GM18907 (cell line): ENCODE data around the gene TMTC4.
"Not testable (repeated sequence)": the region's sequence is repeated elsewhere in the genome, so short reads cannot be mapped to it uniquely, and the experiment has no call there.

Experiments used
- ATAC-seq: cut with Tn5 transposase; IDR thresholded peaks from one replicate; pipeline ENCODE4 v1.9.1; 2021; ENCODE audit warnings: mild to moderate bottlenecking, moderate library complexity; ENCODE audit not compliant: unreplicated experiment

The TMTC4 gene, protein sequence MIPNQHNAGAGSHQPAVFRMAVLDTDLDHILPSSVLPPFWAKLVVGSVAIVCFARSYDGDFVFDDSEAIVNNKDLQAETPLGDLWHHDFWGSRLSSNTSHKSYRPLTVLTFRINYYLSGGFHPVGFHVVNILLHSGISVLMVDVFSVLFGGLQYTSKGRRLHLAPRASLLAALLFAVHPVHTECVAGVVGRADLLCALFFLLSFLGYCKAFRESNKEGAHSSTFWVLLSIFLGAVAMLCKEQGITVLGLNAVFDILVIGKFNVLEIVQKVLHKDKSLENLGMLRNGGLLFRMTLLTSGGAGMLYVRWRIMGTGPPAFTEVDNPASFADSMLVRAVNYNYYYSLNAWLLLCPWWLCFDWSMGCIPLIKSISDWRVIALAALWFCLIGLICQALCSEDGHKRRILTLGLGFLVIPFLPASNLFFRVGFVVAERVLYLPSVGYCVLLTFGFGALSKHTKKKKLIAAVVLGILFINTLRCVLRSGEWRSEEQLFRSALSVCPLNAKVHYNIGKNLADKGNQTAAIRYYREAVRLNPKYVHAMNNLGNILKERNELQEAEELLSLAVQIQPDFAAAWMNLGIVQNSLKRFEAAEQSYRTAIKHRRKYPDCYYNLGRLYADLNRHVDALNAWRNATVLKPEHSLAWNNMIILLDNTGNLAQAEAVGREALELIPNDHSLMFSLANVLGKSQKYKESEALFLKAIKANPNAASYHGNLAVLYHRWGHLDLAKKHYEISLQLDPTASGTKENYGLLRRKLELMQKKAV

DNA sequence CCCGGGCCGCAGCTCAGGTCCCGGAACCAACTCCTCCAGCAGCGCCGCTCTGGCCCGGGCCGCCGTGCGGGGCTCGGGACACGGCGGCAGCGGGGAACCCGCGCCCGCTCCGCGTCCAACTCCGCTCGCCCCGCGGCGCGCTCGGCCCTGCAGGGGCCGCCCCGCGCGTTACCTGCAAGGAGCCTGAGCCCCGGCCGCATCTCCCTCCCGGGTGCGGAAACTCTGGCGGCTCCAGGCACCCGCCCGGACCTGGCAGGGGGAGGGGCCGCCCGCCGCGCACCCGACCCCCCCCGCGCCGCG, at the start of gene TMTC4:
Gene TMTC4 (minus strand): TSS at position 224 of the 300 bp plus-strand sequence. CDS start 4,433 bp downstream, outside the sequence.
- ATAC-seq, result peak; percentile 48

DNA sequence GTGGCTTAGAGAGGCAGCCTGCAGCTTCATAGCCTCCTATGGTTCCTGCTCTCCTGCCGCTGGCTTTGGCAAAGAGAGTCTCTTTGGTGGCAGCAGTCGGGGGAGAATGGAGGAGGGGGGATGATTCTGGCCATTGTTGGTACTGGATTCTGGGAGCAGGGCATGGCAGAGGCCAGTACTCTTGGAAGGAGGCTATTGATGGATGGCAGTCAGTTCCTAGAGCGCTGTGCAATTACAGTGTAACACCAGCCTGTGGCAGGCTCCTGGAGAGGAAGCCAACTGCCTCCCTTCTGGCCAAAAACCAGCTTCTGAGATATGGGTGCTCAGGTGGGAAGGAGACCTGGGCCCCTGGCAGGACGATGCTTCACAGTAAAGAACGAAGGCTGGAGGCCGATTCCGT, 47.9 kb upstream of the TMTC4 start:
- no peak for ATAC-seq

DNA sequence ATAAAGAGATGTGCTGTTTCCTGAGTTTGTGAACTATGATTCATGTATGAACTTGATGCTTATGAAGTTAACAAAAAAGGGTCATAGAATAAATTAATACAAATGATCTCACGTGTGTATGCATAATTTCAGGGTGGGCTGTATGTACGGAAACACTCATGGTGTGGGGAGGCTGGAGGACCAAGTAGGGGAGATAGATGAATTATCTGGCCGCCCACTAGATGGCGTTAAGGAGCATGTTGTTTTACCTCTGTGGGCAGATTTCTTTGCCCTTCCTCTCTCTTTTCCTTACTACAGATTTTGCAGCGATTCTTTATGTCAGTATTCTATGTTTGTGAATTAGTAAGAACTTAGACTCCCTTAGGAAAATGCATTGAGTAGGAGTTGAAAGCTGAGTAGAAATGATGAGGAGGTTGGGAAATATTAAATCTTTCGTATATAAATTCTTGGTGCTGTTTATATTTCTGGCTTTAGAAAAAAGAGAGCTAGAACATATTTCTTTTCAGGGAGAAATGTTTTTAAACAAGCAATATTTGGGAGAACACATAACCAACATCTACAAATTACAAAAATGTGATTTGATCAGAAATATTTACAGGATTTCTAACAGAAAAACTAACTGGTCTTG, 47.4 kb upstream of the TMTC4 start:
- ATAC-seq, result peak; percentile 82

DNA sequence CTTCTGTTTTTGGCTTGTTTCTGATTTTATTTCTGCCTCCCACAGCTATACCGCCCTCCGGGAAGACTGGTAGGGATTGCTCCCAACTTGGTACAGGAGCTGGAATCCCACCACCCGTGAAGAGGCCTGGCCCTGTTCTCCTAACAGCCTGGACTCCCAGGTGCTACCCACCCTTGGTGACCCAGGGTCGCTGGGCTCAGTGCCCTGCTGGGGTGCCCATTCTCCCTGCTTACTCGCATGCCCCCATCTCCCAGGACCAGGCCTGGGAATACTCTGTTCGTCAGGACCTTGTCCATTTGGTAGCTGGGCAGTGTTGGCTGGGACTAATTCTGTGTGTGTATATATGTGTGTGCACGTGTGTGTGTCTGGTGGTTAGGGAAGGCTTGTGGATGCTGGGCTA, 41.0 kb upstream of the TMTC4 start:
- ATAC-seq, result no peak

DNA sequence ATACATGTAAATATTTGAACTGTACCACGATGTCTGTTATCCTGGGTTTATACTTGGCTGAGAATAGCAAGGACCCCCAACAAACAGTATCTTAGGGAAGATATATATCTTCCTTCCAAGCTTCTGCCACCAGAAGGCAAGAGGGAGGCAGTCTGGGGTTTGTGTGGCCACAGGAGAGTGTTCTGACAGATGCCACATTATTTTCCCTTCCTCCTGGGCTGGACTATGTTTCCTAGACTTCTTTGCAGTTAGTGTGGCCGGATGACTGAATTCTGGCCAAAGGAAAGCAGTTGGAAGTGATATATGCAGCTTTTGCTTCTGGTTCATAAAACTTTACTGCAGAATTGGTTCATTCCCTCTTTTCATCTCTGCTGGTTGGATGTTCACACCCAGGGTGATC, 39.9 kb upstream of the TMTC4 start:
- no peak for ATAC-seq

DNA sequence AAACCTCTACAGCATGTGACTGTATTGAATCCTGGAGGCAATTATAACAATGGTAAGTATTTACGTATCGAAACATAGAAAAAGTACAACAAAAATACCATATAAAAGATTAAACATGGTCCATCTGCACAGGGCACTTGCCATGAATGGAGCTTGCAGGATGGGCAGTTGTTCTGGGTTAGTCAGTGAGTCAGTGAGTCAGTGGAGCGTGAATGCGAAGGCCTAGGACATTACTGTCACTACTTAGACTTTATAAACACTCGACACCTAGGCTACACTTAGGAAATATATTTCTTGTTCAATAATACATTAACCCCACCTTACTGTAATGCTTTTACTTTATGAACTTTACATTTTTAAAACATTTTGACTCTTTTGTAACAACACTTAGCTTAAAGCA, 35.6 kb upstream of the TMTC4 start:
- ATAC-seq, result no peak

DNA sequence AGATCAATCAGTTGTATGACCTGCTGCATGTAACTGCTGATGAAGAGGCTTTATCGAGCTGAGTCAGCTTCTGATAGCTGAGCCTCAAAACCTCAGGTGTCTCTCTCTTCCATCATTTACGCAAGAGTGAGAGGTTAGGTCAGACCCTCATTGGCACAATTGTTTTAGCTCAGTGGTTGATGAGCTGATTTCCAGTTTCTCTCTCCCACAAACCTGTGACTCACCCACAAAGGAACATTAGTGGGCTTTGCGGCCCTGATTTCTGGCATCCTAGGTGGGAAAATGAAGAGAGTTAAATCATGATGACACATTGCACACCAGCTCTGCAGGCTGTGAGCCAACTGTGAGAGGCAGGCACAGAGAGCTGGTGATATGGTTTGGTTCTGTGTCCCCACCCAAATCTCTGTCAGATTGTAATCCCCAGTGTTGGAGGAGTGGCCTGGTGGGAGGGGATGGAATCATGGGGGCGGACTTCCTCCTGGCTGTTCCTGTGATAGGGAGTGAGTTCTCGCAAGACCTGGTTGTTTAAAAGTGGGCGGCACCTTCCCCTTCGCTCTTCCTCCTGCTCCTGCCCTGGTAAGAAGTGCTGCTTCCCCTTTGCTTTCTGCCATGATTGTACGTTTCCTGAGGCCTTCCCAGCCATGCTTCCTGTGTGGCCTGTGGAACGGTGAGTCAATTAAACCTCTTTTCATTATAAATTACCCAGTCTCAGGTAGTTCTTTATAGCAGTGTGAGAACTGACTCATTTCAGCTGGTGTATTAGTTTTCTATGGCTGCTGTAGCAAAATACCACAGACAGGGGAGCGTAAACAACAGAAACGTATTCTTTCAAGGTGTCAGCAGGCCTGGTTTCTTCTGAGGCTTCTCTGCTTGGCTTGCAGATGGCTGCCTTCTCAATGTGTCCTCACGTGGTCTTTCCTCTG, 33.5 kb upstream of the TMTC4 start:
- ATAC-seq, result no peak

DNA sequence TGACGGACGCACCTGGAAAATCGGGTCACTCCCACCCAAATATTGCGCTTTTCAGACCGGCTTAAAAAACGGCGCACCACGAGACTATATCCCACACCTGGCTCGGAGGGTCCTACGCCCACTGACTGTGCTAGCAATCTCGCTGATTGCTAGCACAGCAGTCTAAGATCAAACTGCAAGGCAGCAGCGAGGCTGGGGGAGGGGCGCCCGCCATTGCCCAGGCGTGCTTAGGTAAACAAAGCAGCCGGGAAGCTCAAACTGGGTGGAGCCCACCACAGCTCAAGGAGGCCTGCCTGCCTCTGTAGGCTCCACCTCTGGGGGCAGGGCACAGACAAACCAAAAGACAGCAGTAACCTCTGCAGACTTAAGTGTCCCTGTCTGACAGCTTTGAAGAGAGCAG, 23.7 kb upstream of the TMTC4 start:
- not testable (repeated sequence) for ATAC-seq

DNA sequence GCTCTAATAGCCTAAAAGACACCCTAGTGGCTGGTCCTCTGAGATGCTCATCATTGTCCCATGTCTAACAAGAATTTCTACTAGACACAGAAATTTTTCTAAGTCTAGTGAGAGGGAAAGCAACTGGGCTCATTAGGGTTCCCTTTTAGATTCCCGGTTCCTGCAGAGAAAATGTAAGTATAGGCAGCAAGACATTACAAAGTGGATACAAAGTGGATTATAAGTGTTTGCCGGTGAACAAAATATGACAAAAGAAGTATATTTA, 20.8 kb upstream of the TMTC4 start:
- no peak for ATAC-seq

DNA sequence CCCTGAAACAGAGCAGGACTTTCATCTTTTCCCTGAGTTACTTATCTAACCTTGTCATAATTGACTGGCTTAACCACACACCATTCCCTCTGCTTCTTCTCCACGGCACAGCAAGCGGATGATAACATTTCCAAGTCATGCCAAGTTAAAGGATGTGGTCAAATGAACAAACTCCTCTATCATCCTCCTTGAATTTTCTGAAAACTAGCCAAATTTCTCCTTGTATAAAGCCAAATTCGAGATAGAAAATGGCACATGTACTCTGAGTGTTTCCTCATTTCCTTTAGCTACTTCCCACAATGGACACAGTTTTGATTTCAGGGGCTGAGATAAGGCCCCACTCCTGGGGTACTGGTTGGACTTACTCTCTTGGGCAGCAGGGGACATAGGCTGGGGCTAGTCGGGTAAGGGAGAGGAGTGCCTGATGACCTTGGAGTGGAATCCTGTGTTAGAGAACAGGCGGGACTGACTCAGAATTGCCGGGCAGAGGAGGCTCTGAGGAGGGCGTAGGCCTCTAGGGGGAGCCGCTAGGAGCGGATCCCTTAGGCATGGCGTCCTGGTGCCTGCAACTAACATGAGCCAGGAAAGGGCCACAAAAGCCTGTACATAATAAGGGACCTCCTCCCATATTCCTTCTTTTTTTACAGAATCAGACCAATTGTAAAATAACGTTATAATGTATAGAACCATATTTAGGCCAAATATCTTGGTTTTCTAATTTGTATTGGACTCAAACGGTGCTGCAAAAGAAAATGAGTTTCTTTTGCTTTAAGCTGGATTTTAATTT, 20.3 kb upstream of the TMTC4 start:
- no peak for ATAC-seq

DNA sequence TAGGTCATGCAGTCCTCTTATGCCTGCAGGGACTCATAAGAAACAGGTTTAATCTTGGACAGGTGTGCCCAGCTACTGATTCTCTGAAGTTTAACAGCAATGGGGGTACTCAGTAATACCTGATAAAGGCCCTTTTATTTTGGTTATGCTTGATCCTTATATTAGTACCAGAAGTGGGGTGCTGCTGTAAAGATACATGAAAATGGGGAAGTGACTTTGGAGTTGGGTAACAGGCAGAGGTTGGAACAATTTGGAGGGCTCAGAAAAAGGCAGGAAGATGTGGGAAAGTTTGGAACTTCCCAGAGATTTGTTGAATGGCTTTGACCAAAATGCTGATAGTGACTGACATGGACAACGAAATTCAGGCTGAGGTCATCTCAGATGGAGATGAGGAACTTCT, 14.6 kb upstream of the TMTC4 start:
- ATAC-seq, result no peak

DNA sequence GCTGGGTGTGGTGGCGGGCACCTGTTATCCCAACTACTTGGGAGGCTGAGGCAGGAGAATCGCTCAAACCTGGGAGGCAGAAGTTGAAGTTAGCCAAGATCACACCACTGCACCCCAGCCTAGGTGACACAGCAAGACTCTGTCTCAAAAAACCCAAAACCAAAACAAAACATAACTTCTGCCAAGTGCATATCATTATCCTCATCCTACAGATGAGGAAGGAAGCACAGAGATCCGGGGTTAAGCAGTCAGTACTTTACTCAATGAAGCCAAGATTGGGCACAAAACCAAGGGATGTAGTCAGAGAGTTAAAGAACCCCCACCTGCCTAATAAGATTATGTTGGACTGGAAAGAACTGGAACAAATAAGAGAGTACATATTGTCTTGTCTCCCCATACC, 5.5 kb upstream of the TMTC4 start:
- ATAC-seq, result no peak

DNA sequence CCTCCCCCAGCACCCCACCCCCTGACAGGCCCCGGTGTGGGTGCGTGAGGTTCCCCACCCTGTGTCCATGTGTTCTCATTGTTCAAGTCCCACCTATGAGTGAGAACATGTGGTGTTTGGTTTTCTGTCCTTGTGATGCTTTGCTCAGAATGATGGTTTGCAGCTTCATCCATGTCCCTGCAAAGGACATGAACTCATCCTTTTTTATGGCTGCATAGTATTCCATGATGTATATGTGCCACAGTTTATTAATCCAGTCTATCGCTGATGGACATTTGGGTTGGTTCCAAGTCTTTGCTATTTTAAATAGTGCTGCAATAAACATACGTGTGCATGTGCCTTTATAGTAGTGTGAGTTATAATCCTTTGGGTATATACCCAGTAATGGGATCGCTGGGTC, 2.5 kb upstream of the TMTC4 start:
- not testable (repeated sequence) for ATAC-seq

DNA sequence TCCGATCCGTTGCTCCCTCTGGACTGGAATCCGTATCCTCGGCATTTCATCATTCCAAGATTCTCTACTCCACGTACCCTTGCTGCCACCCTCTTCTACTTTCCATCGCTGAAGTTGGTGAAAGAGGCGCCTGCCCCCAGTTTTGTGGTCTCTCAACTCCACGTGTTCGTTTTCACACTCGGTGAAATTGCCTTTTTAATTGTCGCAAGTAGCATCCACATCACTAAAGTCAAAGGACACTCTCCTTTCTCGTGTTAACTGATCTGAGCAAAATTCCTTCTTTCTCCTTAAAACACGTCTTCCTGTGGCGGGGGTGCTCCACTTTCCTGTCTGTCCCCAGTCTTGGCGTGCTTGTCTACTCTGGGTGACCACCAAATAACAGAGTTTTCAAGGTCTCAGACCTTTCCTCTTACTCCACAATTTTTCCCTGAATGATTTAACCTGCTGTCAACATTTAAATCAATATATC, 1.1 kb upstream of the TMTC4 start:
- ATAC-seq, result no peak

DNA sequence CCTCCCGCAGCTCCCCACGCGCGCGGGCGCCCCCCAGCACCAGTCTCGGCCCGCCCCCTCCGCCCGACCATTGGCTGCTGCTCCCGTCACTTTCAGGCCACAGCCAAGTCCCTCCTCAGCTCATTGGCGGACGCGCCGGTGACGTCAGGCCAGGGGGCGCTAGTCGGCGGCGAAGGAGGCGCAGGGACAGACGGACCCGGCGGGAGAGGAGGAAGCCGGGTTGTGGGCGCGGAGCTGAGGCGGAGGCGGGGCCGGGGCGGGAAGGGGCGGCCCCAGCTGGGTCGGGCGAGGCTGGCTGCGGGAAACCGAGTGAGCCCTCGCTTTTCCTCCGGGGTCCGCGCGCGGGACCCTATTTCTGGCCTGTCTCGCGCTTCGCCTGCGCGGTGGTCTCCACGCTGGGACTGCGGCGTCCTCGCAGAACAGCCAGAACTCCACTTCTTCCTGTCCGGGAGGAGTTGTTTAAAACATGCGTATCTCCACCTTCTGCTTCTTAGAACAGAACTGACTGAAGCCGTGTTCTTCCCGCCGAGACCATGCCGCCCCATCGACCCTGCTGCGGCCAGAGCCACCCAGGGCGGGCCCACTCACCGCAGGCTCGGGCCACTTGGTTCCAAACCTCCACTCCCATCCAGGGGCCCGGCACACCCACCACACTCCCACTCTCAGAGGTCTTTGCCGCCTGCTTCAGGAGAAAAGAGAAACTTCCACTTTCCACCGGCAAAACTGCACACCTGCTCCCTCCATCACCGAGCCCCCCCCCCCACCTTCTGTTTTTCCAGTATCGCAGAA, 471 bp upstream of the TMTC4 start:
- peak; percentile 97 for ATAC-seq

DNA sequence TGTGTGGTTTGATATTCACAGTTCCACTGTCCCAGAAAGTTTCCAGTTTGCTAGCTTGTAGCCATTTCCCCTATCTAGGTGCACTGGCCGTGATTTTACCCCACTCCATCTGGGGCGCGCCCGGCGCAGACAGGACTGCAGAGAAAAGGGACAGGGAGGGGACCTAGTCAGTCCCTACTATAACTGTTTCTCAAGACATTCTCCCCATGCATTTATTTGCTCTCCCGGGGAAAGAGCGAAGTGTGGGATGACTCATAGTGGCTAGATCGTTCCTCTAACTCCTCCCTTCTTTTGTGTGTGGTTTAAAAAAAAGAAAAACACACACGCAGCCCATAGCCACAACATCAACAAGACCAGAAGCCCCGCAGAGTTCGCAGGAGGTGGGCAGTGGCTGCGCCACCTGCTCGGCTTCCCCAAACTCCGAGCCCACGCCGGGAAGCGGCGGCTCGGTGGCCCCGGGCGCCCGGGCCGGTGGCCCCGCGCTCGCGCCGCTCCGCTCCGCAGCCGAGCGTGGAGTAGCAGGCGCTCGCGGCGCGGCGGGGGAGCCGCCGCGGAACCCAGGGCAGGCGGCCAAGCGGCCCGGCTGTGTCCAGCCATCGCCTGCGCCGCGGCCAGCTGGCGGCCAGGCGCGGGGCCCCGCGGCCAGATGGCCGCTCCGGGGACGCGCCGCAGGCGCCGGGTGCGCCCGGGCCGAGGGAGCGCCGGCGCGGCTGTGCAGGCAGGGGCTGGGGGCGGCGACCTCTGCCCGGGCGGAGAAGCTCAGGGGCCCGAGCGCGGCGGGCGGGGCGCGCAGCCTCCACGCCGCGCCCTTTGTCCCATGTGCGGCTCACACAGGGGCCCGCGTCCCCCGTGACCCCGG, 653 bp downstream of the TMTC4 start:
- ATAC-seq, result peak; percentile 39

DNA sequence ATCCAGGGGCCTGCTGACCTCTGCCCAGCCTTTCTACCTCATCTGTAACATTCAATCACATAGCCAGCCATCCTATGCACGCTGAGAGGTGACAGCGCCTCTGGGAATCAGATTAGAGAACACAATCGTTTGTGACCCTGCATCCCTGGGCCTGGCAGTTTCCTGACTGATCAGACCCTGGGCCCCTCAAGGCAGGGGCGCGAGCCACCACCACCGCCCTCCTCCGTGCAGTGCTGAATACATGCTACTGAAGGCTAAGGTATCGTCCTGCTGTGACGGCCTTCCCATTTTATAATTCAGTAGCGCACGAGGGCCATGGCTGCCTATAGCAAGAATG, 1.3 kb downstream of the TMTC4 start:
- no peak for ATAC-seq

DNA sequence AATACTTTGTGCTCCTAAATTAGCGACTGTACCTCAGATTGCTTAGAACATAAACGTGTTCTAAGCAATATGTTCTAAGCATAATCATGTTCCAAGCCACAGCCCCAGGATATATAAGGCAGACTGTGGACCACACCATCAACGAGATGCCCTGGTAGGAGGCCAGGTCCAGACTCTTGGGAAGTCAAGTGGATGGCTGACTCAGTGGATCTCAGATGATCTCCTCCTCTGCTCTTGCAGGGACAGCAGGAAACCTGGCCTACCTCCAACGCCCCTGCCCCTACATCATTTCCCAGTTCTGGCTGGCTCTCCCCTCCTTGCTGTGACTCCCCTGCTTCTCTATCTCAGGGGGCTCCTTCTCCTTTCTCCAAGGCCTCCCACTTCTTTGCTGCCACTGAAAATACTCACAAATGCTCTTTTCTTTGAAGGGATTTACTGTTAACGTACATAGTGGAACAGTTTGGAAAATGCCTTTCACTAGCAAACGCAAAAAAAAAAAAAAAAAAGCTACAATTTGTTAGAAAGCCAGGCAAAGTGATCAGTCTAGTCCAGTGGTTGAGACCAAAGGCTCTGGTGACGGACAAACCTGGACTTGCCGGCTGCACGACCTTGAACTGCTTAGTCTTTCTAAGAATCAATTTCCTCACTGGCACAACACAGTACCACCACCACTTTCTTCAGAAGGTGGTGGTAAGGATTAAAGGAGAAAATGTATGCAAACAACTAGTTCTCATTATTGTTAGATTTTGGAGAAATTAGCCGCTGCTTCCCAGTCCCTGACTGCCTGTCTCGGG, 3.0 kb downstream of the TMTC4 start:
- no peak for ATAC-seq
